DMS153 treated with DMSO at 0.1 percent for 48 hours (cell line): ENCODE results near the gene JAGN1.
"Not testable (repeated sequence)": the region's sequence is repeated elsewhere in the genome, so short reads cannot be mapped to it uniquely, and the experiment has no call there.

Experiments used
- DNase-seq: peaks from one replicate; lab custom pipeline; 2025; ENCODE audit not compliant: unreplicated experiment; lab: John Stamatoyannopoulos, UW

JAGN1 gene

GRCh38 chr3:9897408-9898372 is 7.3 kb downstream of the JAGN1 start:
- no peak for DNase-seq

- DNase-seq: no peak
Measured at GRCh38 chr3:9898467-9899241, 8.2 kb downstream of the JAGN1 start.

GRCh38 chr3:9899289-9899791 is 8.9 kb downstream of the JAGN1 start:
- no peak for DNase-seq

GRCh38 chr3:9900965-9901415 is 10.6 kb downstream of the JAGN1 start:
- DNase-seq: not testable (repeated sequence)

GRCh38 chr3:9901967-9902366 is 11.6 kb downstream of the JAGN1 start:
- no peak for DNase-seq

GRCh38 chr3:9902372-9903237 is 12.2 kb downstream of the JAGN1 start, which contains the start of gene IL17RE:
TSS of gene IL17RE (plus strand) at chr3:9902848. CDS start at chr3:9902933, 85 bp downstream.
- DNase-seq: peak; percentile 1

- no peak for DNase-seq
Measured at GRCh38 chr3:9903238-9903624, 12.8 kb downstream of the JAGN1 start.

GRCh38 chr3:9903904-9904303 is 13.5 kb downstream of the JAGN1 start:
- no peak for DNase-seq

- DNase-seq: no peak
Measured at GRCh38 chr3:9906480-9906879, 16.1 kb downstream of the JAGN1 start.

- DNase-seq: no peak
Measured at GRCh38 chr3:9908286-9908685, 17.9 kb downstream of the JAGN1 start.

- no peak for DNase-seq
Measured at GRCh38 chr3:9909221-9910013, 19.0 kb downstream of the JAGN1 start.

- DNase-seq: no peak
Measured at GRCh38 chr3:9911863-9912262, 21.5 kb downstream of the JAGN1 start.

GRCh38 chr3:9912294-9912935 is 22.0 kb downstream of the JAGN1 start:
- no peak for DNase-seq

- DNase-seq: no peak
Measured at GRCh38 chr3:9913601-9914000, 23.2 kb downstream of the JAGN1 start.

- no peak for DNase-seq
Measured at GRCh38 chr3:9914011-9914410, 23.6 kb downstream of the JAGN1 start.

- no peak for DNase-seq
Measured at GRCh38 chr3:9914559-9915253, 24.3 kb downstream of the JAGN1 start.

- DNase-seq: no peak
Measured at GRCh38 chr3:9915254-9916141, 25.1 kb downstream of the JAGN1 start.

- DNase-seq: no peak
Measured at GRCh38 chr3:9916346-9916733, 25.9 kb downstream of the JAGN1 start.
